Measurements from ENCODE around the gene WNT16.

DNA sequence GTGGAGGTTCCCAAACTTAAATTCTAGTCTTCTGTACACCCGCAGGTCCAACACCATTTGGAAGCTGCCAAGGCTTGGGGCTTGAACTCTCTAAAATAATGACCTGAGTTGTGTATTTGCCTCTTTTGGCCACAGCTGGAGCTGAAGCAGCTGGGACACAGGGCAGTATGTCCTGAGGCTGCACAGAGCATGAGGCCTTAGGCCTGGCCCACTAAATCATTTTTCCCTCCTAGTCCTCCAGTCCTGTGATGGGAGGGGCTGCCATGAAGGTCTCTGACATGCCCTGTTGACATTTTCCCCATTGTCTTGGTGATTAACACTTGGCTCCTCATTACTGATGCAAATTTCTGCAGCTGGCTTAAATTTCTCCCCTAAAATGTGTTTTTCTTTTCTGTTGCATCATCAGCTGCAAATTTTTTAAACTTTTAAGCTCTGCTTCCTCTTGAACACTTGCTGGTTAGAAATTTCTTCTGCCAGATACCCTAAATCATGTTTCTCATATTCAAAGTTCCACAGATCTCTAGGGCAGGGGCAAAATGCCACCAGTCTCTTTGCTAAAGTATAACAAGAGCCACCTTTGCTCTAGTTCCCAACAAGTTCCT, 43.6 kb upstream of the WNT16 start:
- TF ChIP-seq, protein P1, sequence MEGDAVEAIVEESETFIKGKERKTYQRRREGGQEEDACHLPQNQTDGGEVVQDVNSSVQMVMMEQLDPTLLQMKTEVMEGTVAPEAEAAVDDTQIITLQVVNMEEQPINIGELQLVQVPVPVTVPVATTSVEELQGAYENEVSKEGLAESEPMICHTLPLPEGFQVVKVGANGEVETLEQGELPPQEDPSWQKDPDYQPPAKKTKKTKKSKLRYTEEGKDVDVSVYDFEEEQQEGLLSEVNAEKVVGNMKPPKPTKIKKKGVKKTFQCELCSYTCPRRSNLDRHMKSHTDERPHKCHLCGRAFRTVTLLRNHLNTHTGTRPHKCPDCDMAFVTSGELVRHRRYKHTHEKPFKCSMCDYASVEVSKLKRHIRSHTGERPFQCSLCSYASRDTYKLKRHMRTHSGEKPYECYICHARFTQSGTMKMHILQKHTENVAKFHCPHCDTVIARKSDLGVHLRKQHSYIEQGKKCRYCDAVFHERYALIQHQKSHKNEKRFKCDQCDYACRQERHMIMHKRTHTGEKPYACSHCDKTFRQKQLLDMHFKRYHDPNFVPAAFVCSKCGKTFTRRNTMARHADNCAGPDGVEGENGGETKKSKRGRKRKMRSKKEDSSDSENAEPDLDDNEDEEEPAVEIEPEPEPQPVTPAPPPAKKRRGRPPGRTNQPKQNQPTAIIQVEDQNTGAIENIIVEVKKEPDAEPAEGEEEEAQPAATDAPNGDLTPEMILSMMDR (IDR thresholded peaks at IDR 0.05; ENCODE audit: low read depth, low read length, poor library complexity, severe bottlenecking) = no peak
- no peak for TF ChIP-seq EZH2phosphoT487 (IDR thresholded peaks at IDR 0.05; ENCODE audit: borderline replicate concordance, low read length)
